ENCODE measurements around the gene FEM1B. TPM values are rescaled to one million over a fixed set of nuclear protein-coding genes. Genes with fewer than 3 reads are reported as not detected.

The FEM1B gene
- total RNA-seq, 1 donor from 2014 or later = 54.2 TPM

- H3K4me3 Mint-ChIP-seq = no peak overlapping the region
- H3K4me1 Mint-ChIP-seq (ENCODE audit: unreplicated experiment) = peaks cover 21% of the 10 kb centered on the region
- H3K9me3 Mint-ChIP-seq = no peaks in the 10 kb centered on the region
- peaks cover 14% of the 10 kb centered on the region for H3K27me3 Mint-ChIP-seq
- H3K27ac Mint-ChIP-seq = no peak overlapping the region
- TF ChIP-seq, protein P1, sequence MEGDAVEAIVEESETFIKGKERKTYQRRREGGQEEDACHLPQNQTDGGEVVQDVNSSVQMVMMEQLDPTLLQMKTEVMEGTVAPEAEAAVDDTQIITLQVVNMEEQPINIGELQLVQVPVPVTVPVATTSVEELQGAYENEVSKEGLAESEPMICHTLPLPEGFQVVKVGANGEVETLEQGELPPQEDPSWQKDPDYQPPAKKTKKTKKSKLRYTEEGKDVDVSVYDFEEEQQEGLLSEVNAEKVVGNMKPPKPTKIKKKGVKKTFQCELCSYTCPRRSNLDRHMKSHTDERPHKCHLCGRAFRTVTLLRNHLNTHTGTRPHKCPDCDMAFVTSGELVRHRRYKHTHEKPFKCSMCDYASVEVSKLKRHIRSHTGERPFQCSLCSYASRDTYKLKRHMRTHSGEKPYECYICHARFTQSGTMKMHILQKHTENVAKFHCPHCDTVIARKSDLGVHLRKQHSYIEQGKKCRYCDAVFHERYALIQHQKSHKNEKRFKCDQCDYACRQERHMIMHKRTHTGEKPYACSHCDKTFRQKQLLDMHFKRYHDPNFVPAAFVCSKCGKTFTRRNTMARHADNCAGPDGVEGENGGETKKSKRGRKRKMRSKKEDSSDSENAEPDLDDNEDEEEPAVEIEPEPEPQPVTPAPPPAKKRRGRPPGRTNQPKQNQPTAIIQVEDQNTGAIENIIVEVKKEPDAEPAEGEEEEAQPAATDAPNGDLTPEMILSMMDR (conservative IDR thresholded peaks at IDR 0.05) = no peak
- H3K36me3 Mint-ChIP-seq = no peaks in the 10 kb centered on the region
- DNase-seq (ENCODE audit: extremely low spot score, unreplicated experiment) = no peak
These were observed 41.7 kb downstream of the FEM1B start for GRCh38 chr15:68318931-68319909.

- peaks cover 17% of the 10 kb centered on the region for H3K27me3 Mint-ChIP-seq
- H3K36me3 Mint-ChIP-seq = no peaks in the 10 kb centered on the region
- DNase-seq (ENCODE audit: extremely low spot score, unreplicated experiment) = no peak
- no peaks in the 10 kb centered on the region for H3K9me3 Mint-ChIP-seq
- H3K4me3 Mint-ChIP-seq = no peak overlapping the region
- H3K4me1 Mint-ChIP-seq (ENCODE audit: unreplicated experiment) = peaks cover 13% of the 10 kb centered on the region
- no peak overlapping the region for H3K27ac Mint-ChIP-seq
- TF ChIP-seq, protein P1 (conservative IDR thresholded peaks at IDR 0.05) = no peak
These were observed 42.5 kb downstream of the FEM1B start for GRCh38 chr15:68319997-68320396.

- Mint-ChIP-seq H3K9me3 (no peaks in the 10 kb centered on the region), H3K27me3 (peaks cover 17% of the 10 kb centered on the region), H3K4me3 (no peak overlapping the region), H3K36me3 (no peaks in the 10 kb centered on the region), H3K4me1 (ENCODE audit: unreplicated experiment) (peaks cover 9% of the 10 kb centered on the region), H3K27ac (no peak overlapping the region)
- TF ChIP-seq, protein P1 (conservative IDR thresholded peaks at IDR 0.05) = no peak
- DNase-seq (ENCODE audit: extremely low spot score, unreplicated experiment) = no peak
These were observed 43.7 kb downstream of the FEM1B start for GRCh38 chr15:68321229-68321628.

DNA sequence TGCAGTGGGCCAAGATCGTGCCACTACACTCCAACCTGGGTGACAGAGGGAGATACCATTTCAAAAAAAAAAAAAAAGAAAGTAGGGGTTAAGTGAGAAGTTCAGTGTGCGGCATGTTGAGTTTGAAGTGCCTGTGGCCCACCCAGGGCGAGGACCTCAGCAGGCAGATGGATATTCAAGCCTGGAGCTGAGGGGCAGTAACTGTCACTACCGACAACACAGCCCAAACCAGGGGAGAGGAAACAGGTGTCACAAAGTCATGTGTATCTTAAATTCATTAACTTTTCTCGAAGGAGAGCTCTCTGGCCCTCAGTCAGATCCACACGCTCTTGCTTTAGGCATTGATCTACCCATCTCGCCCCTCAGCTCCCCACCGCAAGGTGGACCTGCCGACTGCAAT lies 45.3 kb downstream of the FEM1B start:
- no peaks in the 10 kb centered on the region for H3K9me3 Mint-ChIP-seq
- H3K27me3 Mint-ChIP-seq = peaks cover 20% of the 10 kb centered on the region
- TF ChIP-seq, protein P1 (conservative IDR thresholded peaks at IDR 0.05) = no peak
- H3K27ac Mint-ChIP-seq = no peak overlapping the region
- H3K36me3 Mint-ChIP-seq = no peaks in the 10 kb centered on the region
- no peak for DNase-seq (ENCODE audit: extremely low spot score, unreplicated experiment)
- no peak overlapping the region for H3K4me3 Mint-ChIP-seq
- H3K4me1 Mint-ChIP-seq (ENCODE audit: unreplicated experiment) = peaks cover 9% of the 10 kb centered on the region

GRCh38 chr15:68325726-68326125 lies 48.2 kb downstream of the FEM1B start:
- H3K27me3 Mint-ChIP-seq = peaks cover 31% of the 10 kb centered on the region
- H3K9me3 Mint-ChIP-seq = no peaks in the 10 kb centered on the region
- TF ChIP-seq, protein P1 (conservative IDR thresholded peaks at IDR 0.05) = no peak
- no peak overlapping the region for H3K4me3 Mint-ChIP-seq
- H3K4me1 Mint-ChIP-seq (ENCODE audit: unreplicated experiment) = peaks cover 21% of the 10 kb centered on the region
- H3K27ac Mint-ChIP-seq = no peak overlapping the region
- H3K36me3 Mint-ChIP-seq = no peaks in the 10 kb centered on the region
- DNase-seq (ENCODE audit: extremely low spot score, unreplicated experiment) = no peak
